MM.1S (cell line): ENCODE data around the gene CNTNAP2.

ENCODE experiments used
- EZH2 ChIP-seq: fragments of 300-600 bp; sonication (generic); optimal IDR thresholded peaks from 2 replicates; pipeline ENCODE3; 2017; ENCODE audit warnings: low read depth, mild to moderate bottlenecking, antibody characterized with exemption, low read length, mixed read lengths
- EZH2phosphoT487 ChIP-seq: fragments of 300-600 bp; sonication (generic); IDR thresholded peaks from 2 replicates; pipeline ENCODE4 v1.6.1; 2018; ENCODE audit warnings: antibody characterized with exemption, low read length
- TF ChIP-seq, protein P1 (sequence below): fragments of 300-600 bp; sonication (generic); IDR thresholded peaks from 2 replicates; pipeline ENCODE4 v1.5.1; 2016; ENCODE audit warnings: antibody characterized with exemption, low read length, mixed read lengths

- TF ChIP-seq EZH2: no peak
- TF ChIP-seq, protein P1, sequence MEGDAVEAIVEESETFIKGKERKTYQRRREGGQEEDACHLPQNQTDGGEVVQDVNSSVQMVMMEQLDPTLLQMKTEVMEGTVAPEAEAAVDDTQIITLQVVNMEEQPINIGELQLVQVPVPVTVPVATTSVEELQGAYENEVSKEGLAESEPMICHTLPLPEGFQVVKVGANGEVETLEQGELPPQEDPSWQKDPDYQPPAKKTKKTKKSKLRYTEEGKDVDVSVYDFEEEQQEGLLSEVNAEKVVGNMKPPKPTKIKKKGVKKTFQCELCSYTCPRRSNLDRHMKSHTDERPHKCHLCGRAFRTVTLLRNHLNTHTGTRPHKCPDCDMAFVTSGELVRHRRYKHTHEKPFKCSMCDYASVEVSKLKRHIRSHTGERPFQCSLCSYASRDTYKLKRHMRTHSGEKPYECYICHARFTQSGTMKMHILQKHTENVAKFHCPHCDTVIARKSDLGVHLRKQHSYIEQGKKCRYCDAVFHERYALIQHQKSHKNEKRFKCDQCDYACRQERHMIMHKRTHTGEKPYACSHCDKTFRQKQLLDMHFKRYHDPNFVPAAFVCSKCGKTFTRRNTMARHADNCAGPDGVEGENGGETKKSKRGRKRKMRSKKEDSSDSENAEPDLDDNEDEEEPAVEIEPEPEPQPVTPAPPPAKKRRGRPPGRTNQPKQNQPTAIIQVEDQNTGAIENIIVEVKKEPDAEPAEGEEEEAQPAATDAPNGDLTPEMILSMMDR: no peak
- TF ChIP-seq EZH2phosphoT487: no peak
Observed at GRCh38 chr7:146378196-146378595, 261.6 kb downstream of the CNTNAP2 start.
